OCI-LY3 (cell line): ENCODE data around the gene GPC3.

ENCODE experiments used
- CTCF ChIP-seq: fragments of 200-600, 300-600 bp; sonication (generic); IDR thresholded peaks from 2 replicates; pipeline ENCODE4 v1.5.1; 2014; ENCODE audit warnings: antibody characterized with exemption, low read length, low read depth
- EZH2phosphoT487 ChIP-seq: fragments of 200-600 bp; shearing (Covaris generic); IDR thresholded peaks from 2 replicates; pipeline ENCODE4 v1.6.1; 2018; ENCODE audit warnings: antibody characterized with exemption, mixed run types, low read depth

GRCh38 chrX:133992882-133993281 is 7.5 kb upstream of the GPC3 start:
- TF ChIP-seq CTCF (no peak), EZH2phosphoT487 (no peak)
